HCT116 (cell line): Measurements from ENCODE around the gene DOCK10. TPM values are rescaled to one million over a fixed set of nuclear protein-coding genes. Genes with fewer than 3 reads are reported as not detected.

ENCODE experiments used
- ATAC-seq: fragments of 200-7000 bp; cut with Tn5 transposase; 2 replicates; pipeline ENCODE4 v1.9.1; 2020; ENCODE audit warnings: mild to moderate bottlenecking, moderate library complexity
- BruUV-seq: library from RNA; stranded (reverse); fragments of 400-500 nt; replicated peaks from 2 replicates; lab custom pipeline; 2021; lab: Mats Ljungman, UMichigan
- CTCF ChIA-PET: fragments of 300-600 bp; sonication (Branson Sonifier 250); formaldehyde crosslinking; loops from one replicate; lab custom pipeline; 2021; ENCODE audit warnings: antibody characterized with exemption; lab: Charles Lee
- POLR2A ChIA-PET: fragments of 300-600, 350-600 bp; sonication (Branson Sonifier 250); formaldehyde crosslinking; loops from one replicate; lab custom pipeline; 2021; ENCODE audit warnings: antibody characterized with exemption; lab: Charles Lee
- RAD21 ChIA-PET, 2 experiments: fragments of 300-600 bp; sonication (Branson Sonifier 250); formaldehyde crosslinking; loops; one replicate each; lab custom pipeline; 2023; ENCODE audit warnings: low total read pairs in 2 of 2; ENCODE audit not compliant: uncharacterized antibody in 2 of 2, unreplicated experiment in 2 of 2, low non-redundant PET in 1 of 2; lab: Charles Lee
- DNase-seq: peaks from one replicate; pipeline ENCODE4 v3.0.0-alpha.2; 2010; ENCODE audit warnings: low read depth, low spot score
- H2AFZ ChIP-seq: fragments of 200-600 bp; shearing (Covaris generic), sonication (generic); 2 replicates; pipeline ENCODE4 v1.6.1; 2017; ENCODE audit warnings: low read depth, mixed run types, mixed read lengths, antibody characterized with exemption, low read length; ENCODE audit not compliant: poor library complexity, severe bottlenecking
- H3K27ac ChIP-seq: 2 replicates; pipeline ENCODE4 v1.5.1; 2012; ENCODE audit warnings: low read depth, low read length
- H3K27me3 ChIP-seq: fragments of 200-600 bp; sonication (generic); 2 replicates; pipeline ENCODE4 v1.6.1; 2016; ENCODE audit warnings: mixed run types, low read length, mixed read lengths; ENCODE audit not compliant: insufficient read depth
- H3K36me3 ChIP-seq, 2 experiments: fragments of 200-500 bp in 1 of 2; fragments of 200-600 bp in 1 of 2; sonication (Bioruptor generic) in 1 of 2; sonication (generic) in 1 of 2; 2 replicates each; pipeline versions ENCODE4 v1.5.1 to v1.6.1; 2014 to 2016; ENCODE audit warnings: low read length in 2 of 2, inconsistent platforms in 1 of 2, mixed read lengths in 1 of 2, mixed run types in 1 of 2; ENCODE audit not compliant: insufficient read depth in 2 of 2, control insufficient read depth in 1 of 2
- H3K4me1 ChIP-seq, 2 experiments: fragments of 200-600 bp in 1 of 2; sonication (generic) in 1 of 2; 2 replicates each; pipeline versions ENCODE4 v1.5.1 to v1.6.1; 2012 to 2017; ENCODE audit warnings: low read length in 2 of 2, inconsistent platforms in 1 of 2, mild to moderate bottlenecking in 1 of 2, mixed read lengths in 1 of 2, mixed run types in 1 of 2, moderate library complexity in 1 of 2; ENCODE audit not compliant: insufficient read depth in 2 of 2, control insufficient read depth in 1 of 2
- H3K4me2 ChIP-seq: fragments of 200-600 bp; sonication (generic); 2 replicates; pipeline ENCODE4 v1.6.1; 2017; ENCODE audit warnings: mixed run types, low read length, mixed read lengths
- H3K4me3 ChIP-seq, 2 experiments: fragments of 200-600 bp in 1 of 2; sonication (generic) in 1 of 2; replicated peaks in 1 of 2; 2 replicates each; pipeline ENCODE4 v1.5.1; 2011 to 2016; ENCODE audit warnings: low read length in 2 of 2, control low read depth in 1 of 2, low read depth in 1 of 2, mild to moderate bottlenecking in 1 of 2, mixed read lengths in 1 of 2, mixed run types in 1 of 2
- H3K79me2 ChIP-seq: fragments of 200-600 bp; sonication (generic); 2 replicates; pipeline ENCODE4 v1.6.1; 2017; ENCODE audit warnings: mild to moderate bottlenecking, mixed run types, low read length, moderate library complexity, mixed read lengths; ENCODE audit not compliant: insufficient read depth
- H3K9ac ChIP-seq: fragments of 200-600 bp; sonication (generic); 2 replicates; pipeline ENCODE4 v1.6.1; 2016; ENCODE audit warnings: low read length, mixed read lengths
- H3K9me2 ChIP-seq: fragments of 200-600 bp; sonication (generic), shearing (Covaris generic); 2 replicates; pipeline ENCODE4 v1.6.1; 2017; ENCODE audit warnings: mixed run types, mild to moderate bottlenecking, moderate library complexity; ENCODE audit not compliant: insufficient read depth
- H3K9me3 ChIP-seq, 2 experiments: fragments of 200-500 bp in 1 of 2; fragments of 200-600 bp in 1 of 2; sonication (Bioruptor generic) in 1 of 2; sonication (generic) in 1 of 2; 2 replicates each; pipeline ENCODE4 v1.6.1; 2014 to 2017; ENCODE audit warnings: low read length in 2 of 2, mixed read lengths in 2 of 2, inconsistent platforms in 1 of 2, low read depth in 1 of 2, mild to moderate bottlenecking in 1 of 2, mixed run types in 1 of 2, moderate library complexity in 1 of 2; ENCODE audit not compliant: control insufficient read depth in 1 of 2, insufficient read depth in 1 of 2
- H4K20me1 ChIP-seq: fragments of 200-600 bp; sonication (generic), shearing (Covaris generic); 2 replicates; pipeline ENCODE4 v1.6.1; 2017; ENCODE audit warnings: mixed run types, mild to moderate bottlenecking, moderate library complexity; ENCODE audit not compliant: insufficient read depth
- ATF3 ChIP-seq: IDR thresholded peaks from 2 replicates; pipeline ENCODE4 v1.6.1; 2012
- CEBPB ChIP-seq: IDR thresholded peaks from 2 replicates; pipeline ENCODE4 v1.6.1; 2012; ENCODE audit warnings: low read depth
- CTCF ChIP-seq, 3 experiments: fragments of 200-600 bp in 1 of 3; sonication (generic) in 1 of 3; IDR thresholded peaks in 2 of 3; conservative IDR thresholded peaks in 1 of 3; 2 replicates each; pipeline ENCODE4 v1.5.1; 2012 to 2017; ENCODE audit warnings: low read depth in 2 of 3, low read length in 2 of 3, antibody characterized with exemption in 1 of 3, borderline replicate concordance in 1 of 3, control low read depth in 1 of 3, mild to moderate bottlenecking in 1 of 3, mixed read lengths in 1 of 3, mixed run types in 1 of 3, moderate library complexity in 1 of 3; ENCODE audit not compliant: insufficient read depth in 1 of 3
- EGR1 ChIP-seq: IDR thresholded peaks from 2 replicates; pipeline ENCODE4 v1.6.1; 2012; ENCODE audit warnings: low read depth
- ELF1 ChIP-seq: IDR thresholded peaks from 2 replicates; pipeline ENCODE4 v1.6.1; 2012; ENCODE audit warnings: low read depth, borderline replicate concordance
- MAX ChIP-seq: IDR thresholded peaks from 2 replicates; pipeline ENCODE4 v1.6.1; 2012
- POLR2A ChIP-seq: IDR thresholded peaks from 2 replicates; pipeline ENCODE4 v1.7.0; 2011; ENCODE audit warnings: borderline replicate concordance; ENCODE audit not compliant: insufficient read depth, insufficient read length; ENCODE audit errors: extremely low read depth
- POLR2AphosphoS5 ChIP-seq: IDR thresholded peaks from 2 replicates; pipeline ENCODE4 v1.6.1; 2011; ENCODE audit warnings: mild to moderate bottlenecking, low read depth, low read length, moderate library complexity
- SP1 ChIP-seq: IDR thresholded peaks from 2 replicates; pipeline ENCODE4 v1.6.1; 2012; ENCODE audit warnings: low read depth
- SRF ChIP-seq: IDR thresholded peaks from 2 replicates; pipeline ENCODE4 v1.6.1; 2012; ENCODE audit warnings: low read depth
- TCF7L2 ChIP-seq: IDR thresholded peaks from 2 replicates; pipeline ENCODE4 v1.7.0; 2011; ENCODE audit warnings: borderline replicate concordance, inconsistent platforms; ENCODE audit not compliant: insufficient read depth, insufficient read length; ENCODE audit errors: extremely low read depth
- YY1 ChIP-seq: IDR thresholded peaks from 2 replicates; pipeline ENCODE4 v1.6.1; 2011; ENCODE audit warnings: low read length, low read depth, moderate library complexity, mild to moderate bottlenecking; ENCODE audit not compliant: insufficient replicate concordance; ENCODE audit errors: extremely low read depth
- intact Hi-C: fragments of 100-400 bp; cut with micrococcal nuclease; formaldehyde crosslinking; loops from 2 replicates; pipeline ENCODE4 v1.10.0; 2022
- total RNA-seq: library from RNA; stranded (reverse); gene quantifications from one replicate; pipeline ENCODE4 v1.2.1, GENCODE V29; 2021; ENCODE audit not compliant: unreplicated experiment

The DOCK10 gene
- total RNA-seq, 1 experiment from 2014 or later: 0.54 TPM

- H3K27ac ChIP-seq: no peak overlapping the region
- intact Hi-C loops: no loop called here
- H3K9me3 ChIP-seq: no peaks in the 10 kb centered on the region
- H4K20me1 ChIP-seq: no peaks in the 10 kb centered on the region
- no peaks in the 10 kb centered on the region for H3K27me3 ChIP-seq
- H2AFZ ChIP-seq: no peak overlapping the region
- H3K79me2 ChIP-seq: no peaks in the 10 kb centered on the region
- H3K36me3 ChIP-seq: no peaks in the 10 kb centered on the region
- no peak overlapping the region for H3K4me3 ChIP-seq
- no peaks in the 10 kb centered on the region for H3K4me1 ChIP-seq
- CTCF ChIA-PET: no interaction called here
- POLR2A ChIA-PET: no interaction called here
- BruUV-seq: no TSS peak
- H3K9me2 ChIP-seq: no peaks in the 10 kb centered on the region
- no peak for ATAC-seq
- H3K4me2 ChIP-seq: no peak overlapping the region
- DNase-seq: no peak
- H3K9ac ChIP-seq: no peak overlapping the region
- TF ChIP-seq TCF7L2 (no peak), CTCF (IDR thresholded peaks at IDR 0.05 in 2 of 3, conservative IDR thresholded peaks at IDR 0.05 in 1 of 3; ENCODE audit: borderline replicate concordance in 1 of 3, insufficient read depth in 1 of 3, low read depth in 2 of 3, low read length in 2 of 3) (no peak), SRF (no peak), YY1 (no peak)
- RAD21 ChIA-PET: no interaction called here
Measured at GRCh38 chr2:224934526-224935188, 107.6 kb downstream of the DOCK10 start.

GRCh38 chr2:224933431-224933830 lies 108.8 kb downstream of the DOCK10 start:
- H3K9me2 ChIP-seq: no peaks in the 10 kb centered on the region
- no peaks in the 10 kb centered on the region for H3K36me3 ChIP-seq
- H3K9ac ChIP-seq: no peak overlapping the region
- ChIA-PET RAD21 (no interaction called here), POLR2A (no interaction called here), CTCF (no interaction called here)
- ATAC-seq (no peak), DNase-seq (no peak)
- no peak overlapping the region for H3K4me2 ChIP-seq
- intact Hi-C loops: no loop called here
- H3K79me2 ChIP-seq: no peaks in the 10 kb centered on the region
- H3K27ac ChIP-seq: no peak overlapping the region
- no peaks in the 10 kb centered on the region for H3K27me3 ChIP-seq
- no TSS peak for BruUV-seq
- no peaks in the 10 kb centered on the region for H3K4me1 ChIP-seq
- H3K4me3 ChIP-seq: no peak overlapping the region
- H4K20me1 ChIP-seq: no peaks in the 10 kb centered on the region
- H3K9me3 ChIP-seq: no peaks in the 10 kb centered on the region
- no peak overlapping the region for H2AFZ ChIP-seq
- TF ChIP-seq POLR2A (no peak), CTCF (IDR thresholded peaks at IDR 0.05 in 2 of 3, conservative IDR thresholded peaks at IDR 0.05 in 1 of 3; ENCODE audit: borderline replicate concordance in 1 of 3, insufficient read depth in 1 of 3, low read depth in 2 of 3, low read length in 2 of 3) (no peak), SP1 (no peak), CEBPB (no peak), SRF (no peak), TCF7L2 (no peak), EGR1 (no peak), MAX (no peak), ATF3 (no peak), ELF1 (no peak), POLR2AphosphoS5 (no peak)
